Liver (tissue), 9 donors: Measurements from ENCODE around the gene CBX4. TPM values are rescaled to one million over a fixed set of nuclear protein-coding genes. Genes with fewer than 3 reads are reported as not detected.

Source experiments
- DNase-seq: peaks from one replicate; pipeline ENCODE4 v3.0.0-alpha.2; 2017; ENCODE audit warnings: low spot score
- H3K27ac ChIP-seq, 2 donors: one replicate each; pipeline ENCODE4 v1.7.0; 2013; ENCODE audit warnings: inconsistent platforms in 2 of 2, low read length in 2 of 2, control low read depth in 1 of 2, low read depth in 1 of 2, mild to moderate bottlenecking in 1 of 2
- H3K27me3 ChIP-seq, 4 donors: one replicate each; pipeline versions ENCODE4 v1.6.1 to v1.7.0; 2013; ENCODE audit warnings: low read length in 3 of 4, inconsistent platforms in 1 of 4, mild to moderate bottlenecking in 1 of 4, moderate library complexity in 1 of 4; ENCODE audit not compliant: control insufficient read depth in 4 of 4, insufficient read depth in 4 of 4
- H3K36me3 ChIP-seq, 4 donors: one replicate each; pipeline versions ENCODE4 v1.6.1 to v1.7.0; 2013; ENCODE audit warnings: low read length in 3 of 4, mild to moderate bottlenecking in 3 of 4, low read depth in 1 of 4, moderate library complexity in 1 of 4; ENCODE audit not compliant: control insufficient read depth in 4 of 4, insufficient read depth in 3 of 4
- H3K4me1 ChIP-seq, 4 donors: one replicate each; pipeline versions ENCODE4 v1.6.1 to v1.7.0; 2013; ENCODE audit warnings: low read length in 3 of 4, mild to moderate bottlenecking in 3 of 4, moderate library complexity in 1 of 4; ENCODE audit not compliant: control insufficient read depth in 4 of 4, insufficient read depth in 4 of 4
- H3K4me3 ChIP-seq, 3 donors: one replicate each; pipeline versions ENCODE4 v1.6.1 to v1.7.0; 2013; ENCODE audit warnings: low read length in 3 of 3, control low read depth in 1 of 3, low read depth in 1 of 3, mild to moderate bottlenecking in 1 of 3
- H3K9ac ChIP-seq, 2 donors: one replicate each; pipeline ENCODE4 v1.7.0; 2013; ENCODE audit warnings: low read length in 2 of 2, mild to moderate bottlenecking in 2 of 2, moderate library complexity in 2 of 2, control low read depth in 1 of 2, low read depth in 1 of 2
- H3K9me3 ChIP-seq, 4 donors: one replicate each; pipeline versions ENCODE4 v1.6.1 to v1.7.0; 2013; ENCODE audit warnings: low read length in 3 of 4; ENCODE audit not compliant: control insufficient read depth in 4 of 4
- EGR1 ChIP-seq, 2 donors: IDR thresholded peaks; 2 replicates each; pipeline ENCODE4 v1.6.1; 2016 to 2018; ENCODE audit warnings: antibody characterized with exemption in 2 of 2, low read depth in 2 of 2
- FOXA1 ChIP-seq: IDR thresholded peaks from 2 replicates; pipeline ENCODE4 v1.6.1; 2016; ENCODE audit warnings: antibody characterized with exemption
- FOXA2 ChIP-seq: IDR thresholded peaks from 2 replicates; pipeline ENCODE4 v1.6.1; 2016; ENCODE audit warnings: antibody characterized with exemption
- GABPA ChIP-seq, 2 donors: IDR thresholded peaks in 1 of 2; conservative IDR thresholded peaks in 1 of 2; 2 replicates each; pipeline ENCODE4 v1.6.1; 2016; ENCODE audit warnings: antibody characterized with exemption in 2 of 2, mild to moderate bottlenecking in 1 of 2, moderate library complexity in 1 of 2
- HNF4A ChIP-seq, 2 donors: conservative IDR thresholded peaks; 2 replicates each; pipeline ENCODE4 v1.6.1; 2016; ENCODE audit warnings: antibody characterized with exemption in 2 of 2, mild to moderate bottlenecking in 2 of 2
- HNF4G ChIP-seq: IDR thresholded peaks from 2 replicates; pipeline ENCODE4 v1.6.1; 2016; ENCODE audit warnings: antibody characterized with exemption
- JUND ChIP-seq, 2 donors: IDR thresholded peaks; 2 replicates each; pipeline ENCODE4 v1.6.1; 2016; ENCODE audit warnings: antibody characterized with exemption in 2 of 2
- NR2F2 ChIP-seq: IDR thresholded peaks from 2 replicates; pipeline ENCODE4 v1.6.1; 2016; ENCODE audit warnings: antibody characterized with exemption
- RAD21 ChIP-seq, 2 donors: IDR thresholded peaks; 2 replicates each; pipeline ENCODE4 v1.6.1; 2016; ENCODE audit warnings: antibody characterized with exemption in 2 of 2, mild to moderate bottlenecking in 2 of 2
- REST ChIP-seq: IDR thresholded peaks from 2 replicates; pipeline ENCODE4 v1.6.1; 2016; ENCODE audit warnings: antibody characterized with exemption, mild to moderate bottlenecking
- RXRA ChIP-seq, 2 donors: IDR thresholded peaks; 2 replicates each; pipeline ENCODE4 v1.6.1; 2017 to 2018; ENCODE audit warnings: antibody characterized with exemption in 2 of 2, mild to moderate bottlenecking in 1 of 2
- SP1 ChIP-seq: IDR thresholded peaks from 2 replicates; pipeline ENCODE4 v1.6.1; 2018; ENCODE audit warnings: antibody characterized with exemption, mild to moderate bottlenecking
- TAF1 ChIP-seq: conservative IDR thresholded peaks from 2 replicates; pipeline ENCODE4 v1.6.1; 2016; ENCODE audit warnings: antibody characterized with exemption, mild to moderate bottlenecking
- YY1 ChIP-seq: IDR thresholded peaks from 2 replicates; pipeline ENCODE4 v1.6.1; 2016; ENCODE audit warnings: antibody characterized with exemption, mild to moderate bottlenecking
- WGBS: extraction: QIAGEN DNeasy Blood & Tissue Kit; methylation state at CpG from one replicate; pipeline ENCODE4 v1.1.7; 2013; 5-methylcytosine and 5-hydroxymethylcytosine counted together
- polyA plus RNA-seq, 2 donors: library from polyadenylated mRNA; stranded (reverse) in 1 of 2; unstranded in 1 of 2; fragments of 200-250 nt in 1 of 2; fragments of >200 nt in 1 of 2; fragmentation: Nextera tagmentation in 1 of 2; extraction: Ambion mirVana in 1 of 2; gene quantifications; one replicate each; pipeline versions ENCODE4 v1.2.1 to v1.2.3, GENCODE V29; 2013 to 2015
- total RNA-seq, 2 donors: library from RNA; depleted of rRNA; stranded (reverse); fragments of >200 nt; gene quantifications; one replicate each; pipeline ENCODE4 v1.2.3, GENCODE V29; 2014
- TF ChIP-seq, protein P1 (sequence below): IDR thresholded peaks from 2 replicates; pipeline ENCODE4 v1.6.1; 2016; ENCODE audit warnings: antibody characterized with exemption
- TF ChIP-seq, protein P2 (sequence below): IDR thresholded peaks from 2 replicates; pipeline ENCODE4 v1.6.1; 2016; ENCODE audit warnings: antibody characterized with exemption
- TF ChIP-seq, protein P3 (sequence below): IDR thresholded peaks from 2 replicates; pipeline ENCODE4 v1.6.1; 2016; ENCODE audit warnings: antibody characterized with exemption
- TF ChIP-seq, protein P4 (sequence below): fragments of 150-350 bp; IDR thresholded peaks from 2 replicates; pipeline ENCODE4 v1.5.1; 2017; ENCODE audit warnings: improper control_type of control experiment, low read depth, low read length; ENCODE audit not compliant: missing input control
- donor health status: healthy.
- donor health status: healthy.
- donor health status: healthy.
- donor health status: healthy.
- donor health status: healthy.

Gene CBX4
- total and polyA plus RNA-seq, 4 donors, result 4.8 to 8.9 (median 6.3) TPM

GRCh38 chr17:79849953-79850352 is 10.7 kb upstream of the CBX4 start:
- no peak overlapping the region for H3K27ac ChIP-seq
- TF ChIP-seq, protein P1, sequence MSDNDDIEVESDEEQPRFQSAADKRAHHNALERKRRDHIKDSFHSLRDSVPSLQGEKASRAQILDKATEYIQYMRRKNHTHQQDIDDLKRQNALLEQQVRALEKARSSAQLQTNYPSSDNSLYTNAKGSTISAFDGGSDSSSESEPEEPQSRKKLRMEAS, result no peak
- TF ChIP-seq FOXA2 (no peak), HNF4G (no peak), JUND (IDR thresholded peaks at IDR 0.05) (no peak), HNF4A (conservative IDR thresholded peaks at IDR 0.05) (no peak), YY1 (no peak), NR2F2 (no peak), FOXA1 (no peak), TAF1 (no peak), RAD21 (IDR thresholded peaks at IDR 0.05) (no peak), REST (no peak), SP1 (no peak), EGR1 (IDR thresholded peaks at IDR 0.05; ENCODE audit: low read depth in 2 of 2) (no peak), GABPA (IDR thresholded peaks at IDR 0.05 in 1 of 2, conservative IDR thresholded peaks at IDR 0.05 in 1 of 2) (no peak), RXRA (IDR thresholded peaks at IDR 0.05) (no peak)
- TF ChIP-seq, protein P2, sequence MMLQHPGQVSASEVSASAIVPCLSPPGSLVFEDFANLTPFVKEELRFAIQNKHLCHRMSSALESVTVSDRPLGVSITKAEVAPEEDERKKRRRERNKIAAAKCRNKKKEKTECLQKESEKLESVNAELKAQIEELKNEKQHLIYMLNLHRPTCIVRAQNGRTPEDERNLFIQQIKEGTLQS, result no peak
- TF ChIP-seq, protein P3, sequence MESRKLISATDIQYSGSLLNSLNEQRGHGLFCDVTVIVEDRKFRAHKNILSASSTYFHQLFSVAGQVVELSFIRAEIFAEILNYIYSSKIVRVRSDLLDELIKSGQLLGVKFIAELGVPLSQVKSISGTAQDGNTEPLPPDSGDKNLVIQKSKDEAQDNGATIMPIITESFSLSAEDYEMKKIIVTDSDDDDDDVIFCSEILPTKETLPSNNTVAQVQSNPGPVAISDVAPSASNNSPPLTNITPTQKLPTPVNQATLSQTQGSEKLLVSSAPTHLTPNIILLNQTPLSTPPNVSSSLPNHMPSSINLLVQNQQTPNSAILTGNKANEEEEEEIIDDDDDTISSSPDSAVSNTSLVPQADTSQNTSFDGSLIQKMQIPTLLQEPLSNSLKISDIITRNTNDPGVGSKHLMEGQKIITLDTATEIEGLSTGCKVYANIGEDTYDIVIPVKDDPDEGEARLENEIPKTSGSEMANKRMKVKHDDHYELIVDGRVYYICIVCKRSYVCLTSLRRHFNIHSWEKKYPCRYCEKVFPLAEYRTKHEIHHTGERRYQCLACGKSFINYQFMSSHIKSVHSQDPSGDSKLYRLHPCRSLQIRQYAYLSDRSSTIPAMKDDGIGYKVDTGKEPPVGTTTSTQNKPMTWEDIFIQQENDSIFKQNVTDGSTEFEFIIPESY, result no peak
- TF ChIP-seq, protein P4, sequence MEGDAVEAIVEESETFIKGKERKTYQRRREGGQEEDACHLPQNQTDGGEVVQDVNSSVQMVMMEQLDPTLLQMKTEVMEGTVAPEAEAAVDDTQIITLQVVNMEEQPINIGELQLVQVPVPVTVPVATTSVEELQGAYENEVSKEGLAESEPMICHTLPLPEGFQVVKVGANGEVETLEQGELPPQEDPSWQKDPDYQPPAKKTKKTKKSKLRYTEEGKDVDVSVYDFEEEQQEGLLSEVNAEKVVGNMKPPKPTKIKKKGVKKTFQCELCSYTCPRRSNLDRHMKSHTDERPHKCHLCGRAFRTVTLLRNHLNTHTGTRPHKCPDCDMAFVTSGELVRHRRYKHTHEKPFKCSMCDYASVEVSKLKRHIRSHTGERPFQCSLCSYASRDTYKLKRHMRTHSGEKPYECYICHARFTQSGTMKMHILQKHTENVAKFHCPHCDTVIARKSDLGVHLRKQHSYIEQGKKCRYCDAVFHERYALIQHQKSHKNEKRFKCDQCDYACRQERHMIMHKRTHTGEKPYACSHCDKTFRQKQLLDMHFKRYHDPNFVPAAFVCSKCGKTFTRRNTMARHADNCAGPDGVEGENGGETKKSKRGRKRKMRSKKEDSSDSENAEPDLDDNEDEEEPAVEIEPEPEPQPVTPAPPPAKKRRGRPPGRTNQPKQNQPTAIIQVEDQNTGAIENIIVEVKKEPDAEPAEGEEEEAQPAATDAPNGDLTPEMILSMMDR, result no peak
- H3K27me3 ChIP-seq, result no peaks in the 10 kb centered on the region
- no peak overlapping the region for H3K9ac ChIP-seq
- H3K36me3 ChIP-seq, result no peaks in the 10 kb centered on the region
- H3K4me1 ChIP-seq, result peaks cover 3 to 7% (median 5%) of the 10 kb centered on the region in 4 donors
- no peak overlapping the region for H3K4me3 ChIP-seq
- H3K9me3 ChIP-seq, result no peaks in the 10 kb centered on the region
- no peak for DNase-seq
- WGBS, result 90% methylated on average over 8 of the region's 8 CpGs
